ENCODE data around the gene LRRC51.

LRRC51 gene, protein sequence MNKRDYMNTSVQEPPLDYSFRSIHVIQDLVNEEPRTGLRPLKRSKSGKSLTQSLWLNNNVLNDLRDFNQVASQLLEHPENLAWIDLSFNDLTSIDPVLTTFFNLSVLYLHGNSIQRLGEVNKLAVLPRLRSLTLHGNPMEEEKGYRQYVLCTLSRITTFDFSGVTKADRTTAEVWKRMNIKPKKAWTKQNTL

DNA sequence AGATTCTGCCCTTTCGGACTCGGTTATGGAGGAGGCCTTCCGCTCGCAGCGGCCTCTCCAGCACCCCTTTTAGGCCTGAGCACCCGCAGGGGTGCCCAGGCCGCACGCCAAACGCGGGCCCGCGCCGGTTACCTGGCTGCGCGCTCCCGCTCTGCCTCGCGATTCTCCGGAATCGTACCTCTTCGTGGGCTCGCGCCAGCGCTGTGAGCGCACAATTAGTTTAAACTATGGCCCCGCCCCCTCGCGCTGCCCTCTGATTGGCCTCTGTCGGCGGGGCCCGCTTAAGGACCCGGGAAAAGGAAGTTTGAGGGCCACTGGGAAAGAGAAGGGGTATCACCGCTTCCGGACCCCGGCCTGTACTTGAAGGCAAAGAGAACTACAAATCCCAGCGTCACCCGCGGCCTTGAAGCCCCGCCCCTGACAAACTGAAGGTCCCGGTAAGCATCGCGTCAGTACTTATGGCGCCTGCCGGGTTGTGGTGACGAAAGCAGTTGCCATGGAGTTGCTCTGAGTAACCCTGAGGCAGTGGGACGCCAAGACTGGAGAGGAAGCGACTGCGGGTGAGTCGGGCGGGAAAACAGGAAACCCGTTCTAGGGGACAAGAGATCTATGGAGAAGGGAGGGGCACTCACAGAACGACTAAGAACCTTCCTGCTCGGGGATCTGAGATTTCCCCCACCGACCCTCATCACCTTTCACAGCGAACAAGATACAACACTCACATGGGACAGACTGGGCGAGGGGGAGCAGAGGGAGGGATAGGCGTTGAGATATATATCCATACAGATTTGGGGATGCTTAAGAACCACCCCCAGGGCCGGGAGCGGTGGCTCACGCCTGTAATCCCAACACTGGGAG lies at the start of gene LRRC51, which contains the start of gene NUMA1:
TSS of gene LRRC51 (plus strand) at position 525 of the 858 bp plus-strand sequence. CDS start 8,234 bp downstream, outside the sequence.
TSS of gene NUMA1 (minus strand) at position 217 of the 858 bp plus-strand sequence. CDS start 44,599 bp downstream, outside the sequence.
- peak; percentile 100 for DNase-seq (ENCODE audit: low read depth)
- H3K4me3 ChIP-seq (ENCODE audit: low read length), result peak within 1 kb of the TSS; percentile 69
- TF ChIP-seq, protein P1, sequence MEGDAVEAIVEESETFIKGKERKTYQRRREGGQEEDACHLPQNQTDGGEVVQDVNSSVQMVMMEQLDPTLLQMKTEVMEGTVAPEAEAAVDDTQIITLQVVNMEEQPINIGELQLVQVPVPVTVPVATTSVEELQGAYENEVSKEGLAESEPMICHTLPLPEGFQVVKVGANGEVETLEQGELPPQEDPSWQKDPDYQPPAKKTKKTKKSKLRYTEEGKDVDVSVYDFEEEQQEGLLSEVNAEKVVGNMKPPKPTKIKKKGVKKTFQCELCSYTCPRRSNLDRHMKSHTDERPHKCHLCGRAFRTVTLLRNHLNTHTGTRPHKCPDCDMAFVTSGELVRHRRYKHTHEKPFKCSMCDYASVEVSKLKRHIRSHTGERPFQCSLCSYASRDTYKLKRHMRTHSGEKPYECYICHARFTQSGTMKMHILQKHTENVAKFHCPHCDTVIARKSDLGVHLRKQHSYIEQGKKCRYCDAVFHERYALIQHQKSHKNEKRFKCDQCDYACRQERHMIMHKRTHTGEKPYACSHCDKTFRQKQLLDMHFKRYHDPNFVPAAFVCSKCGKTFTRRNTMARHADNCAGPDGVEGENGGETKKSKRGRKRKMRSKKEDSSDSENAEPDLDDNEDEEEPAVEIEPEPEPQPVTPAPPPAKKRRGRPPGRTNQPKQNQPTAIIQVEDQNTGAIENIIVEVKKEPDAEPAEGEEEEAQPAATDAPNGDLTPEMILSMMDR (conservative IDR thresholded peaks at IDR 0.05; ENCODE audit: low read depth, low read length), result no peak

DNA sequence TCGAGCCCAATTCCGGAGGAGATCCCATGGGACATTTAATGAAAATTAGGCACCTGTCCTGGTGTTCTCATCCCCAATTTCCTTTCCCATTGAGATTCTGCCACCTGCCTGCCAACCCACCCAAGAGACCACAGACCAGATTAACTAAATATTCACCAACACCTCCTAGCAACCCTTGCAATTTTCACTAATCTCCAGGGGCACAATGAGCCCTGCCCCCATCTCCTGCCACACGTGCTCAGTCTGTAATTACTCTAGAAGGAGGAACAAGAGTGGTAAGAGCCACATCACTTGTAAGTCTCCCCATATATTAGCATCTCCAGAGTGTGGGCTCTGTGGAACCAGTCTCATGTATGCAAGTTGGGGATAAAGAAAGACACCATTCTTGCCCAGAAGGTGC lies 44.0 kb upstream of the LRRC51 start:
- DNase-seq (ENCODE audit: low read depth), result no peak
- H3K4me3 ChIP-seq (ENCODE audit: low read length), result no peak overlapping the region
- TF ChIP-seq, protein P1 (conservative IDR thresholded peaks at IDR 0.05; ENCODE audit: low read depth, low read length), result no peak

DNA sequence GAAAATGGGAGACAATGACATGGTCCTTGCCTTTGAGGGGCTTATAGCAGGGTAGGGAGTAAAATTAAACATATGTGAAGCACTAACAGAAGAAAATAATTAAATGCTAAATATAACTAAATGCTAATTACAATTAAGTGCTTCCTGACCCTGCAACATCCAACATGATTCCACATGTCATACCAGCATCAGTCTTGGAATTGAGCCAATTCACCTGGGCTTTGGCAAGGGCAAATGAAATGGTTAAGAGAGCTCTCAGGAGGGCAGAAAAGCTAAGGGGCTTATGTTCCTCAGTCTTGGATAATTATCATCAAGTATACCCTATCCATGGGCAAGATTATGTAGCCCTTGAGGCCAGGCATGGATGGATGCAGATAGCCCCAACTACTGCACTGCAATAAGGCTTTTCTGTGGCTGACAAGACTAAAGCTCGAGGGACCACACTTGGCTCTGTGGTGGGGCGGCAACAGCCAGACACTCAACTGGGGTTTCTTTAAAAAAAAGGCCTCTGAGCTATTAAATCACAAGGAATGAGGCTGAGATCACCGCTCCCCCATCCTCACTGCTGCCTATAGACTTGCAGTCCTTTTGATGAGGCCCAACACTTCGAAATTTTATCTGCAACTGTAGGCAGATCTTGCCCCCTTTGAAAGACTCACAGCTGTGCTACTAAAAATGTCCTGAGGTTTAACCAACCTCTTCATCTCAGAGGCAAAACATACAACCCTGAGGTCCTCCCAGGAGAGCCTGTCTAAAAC lies 42.9 kb upstream of the LRRC51 start:
- peak overlapping the region; percentile 81 for H3K4me3 ChIP-seq (ENCODE audit: low read length)
- DNase-seq (ENCODE audit: low read depth), result no peak
- TF ChIP-seq, protein P1 (conservative IDR thresholded peaks at IDR 0.05; ENCODE audit: low read depth, low read length), result no peak

DNA sequence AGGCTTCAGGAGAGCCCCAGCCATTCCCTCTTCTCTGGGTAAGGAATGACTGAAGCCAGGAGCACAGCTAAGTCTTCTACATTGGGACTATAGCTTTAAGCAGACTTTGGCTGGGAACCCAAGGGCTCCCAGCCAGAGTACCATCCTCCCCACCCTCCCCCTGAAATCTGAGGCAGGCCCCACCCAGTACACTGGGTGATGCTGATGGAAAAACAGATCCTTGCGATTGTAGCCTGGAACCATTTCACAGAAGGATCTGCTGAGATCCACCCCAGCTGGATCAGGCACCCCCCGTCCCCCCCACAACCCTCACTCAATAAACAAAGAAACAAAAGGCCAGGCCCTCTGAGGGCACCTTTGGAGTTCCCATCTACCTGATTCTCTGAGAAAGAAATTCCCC lies 42.2 kb upstream of the LRRC51 start:
- TF ChIP-seq, protein P1 (conservative IDR thresholded peaks at IDR 0.05; ENCODE audit: low read depth, low read length), result no peak
- H3K4me3 ChIP-seq (ENCODE audit: low read length), result peak overlapping the region; percentile 81
- peak; percentile 13 for DNase-seq (ENCODE audit: low read depth)

DNA sequence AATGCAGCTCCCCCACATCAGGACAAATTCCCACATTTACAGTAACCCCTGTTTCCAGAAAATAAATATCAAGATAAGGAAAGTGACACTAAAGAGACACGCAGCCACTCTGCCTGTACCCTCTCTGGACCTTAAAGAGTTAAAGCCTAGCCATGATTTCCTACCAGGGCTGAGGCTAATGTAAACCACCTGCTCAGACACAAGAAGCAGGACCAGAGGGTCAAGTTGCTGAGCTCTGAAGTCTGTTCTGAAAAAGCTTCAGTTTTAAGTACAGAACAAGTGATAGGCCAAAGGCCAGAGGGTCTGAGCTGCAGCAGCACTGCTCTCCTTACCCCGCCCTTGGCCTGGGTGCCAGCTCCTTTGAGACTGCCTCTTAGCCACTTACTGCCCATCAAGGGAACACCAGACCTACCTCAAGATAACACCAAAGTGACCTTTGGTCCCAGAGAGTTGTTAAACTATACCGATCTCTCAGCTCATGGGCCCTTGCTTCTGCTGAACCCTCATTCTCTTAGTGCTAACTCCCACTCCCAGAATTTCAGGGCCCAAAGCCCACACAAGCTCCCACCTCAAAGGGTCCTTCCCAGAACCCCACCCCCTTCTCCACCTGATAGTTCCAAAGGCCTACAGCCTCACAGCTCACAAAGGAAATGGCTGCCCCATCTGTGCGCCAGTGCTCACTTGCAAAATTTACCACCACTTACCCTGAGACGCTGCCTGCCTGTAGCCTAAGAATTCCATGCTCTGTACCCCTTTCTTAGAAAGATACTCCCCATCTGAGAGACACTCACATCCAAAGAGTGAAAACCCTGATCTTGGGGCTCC lies 41.4 kb upstream of the LRRC51 start:
- H3K4me3 ChIP-seq (ENCODE audit: low read length), result peak overlapping the region; percentile 81
- TF ChIP-seq, protein P1 (conservative IDR thresholded peaks at IDR 0.05; ENCODE audit: low read depth, low read length), result no peak
- peak; percentile 12 for DNase-seq (ENCODE audit: low read depth)

DNA sequence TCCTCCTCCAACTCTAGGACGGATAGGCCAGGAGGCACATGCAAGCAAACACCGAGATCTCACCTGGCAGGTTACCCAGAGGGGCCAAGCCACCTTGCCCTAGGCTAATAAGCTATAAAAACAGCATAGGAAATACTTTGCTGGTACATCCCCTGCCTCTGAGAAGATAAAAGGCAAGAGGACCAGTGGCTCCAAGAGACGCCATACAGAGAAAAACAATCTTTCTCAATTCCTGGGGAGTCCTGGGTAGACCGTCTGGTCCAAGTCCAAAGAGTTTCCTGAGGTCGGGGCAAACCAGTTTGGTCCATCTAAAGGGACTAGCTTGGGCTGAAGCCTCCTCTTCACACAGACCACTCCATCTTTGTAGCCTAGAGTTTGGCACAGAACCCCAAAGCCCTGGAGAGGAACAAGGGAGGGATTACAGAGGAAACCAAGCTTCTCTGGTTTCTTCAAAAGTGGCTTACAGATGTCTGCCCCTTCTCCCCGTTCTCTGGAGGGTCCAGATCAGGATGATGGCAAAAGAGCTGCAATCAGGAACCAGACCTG lies 40.7 kb upstream of the LRRC51 start:
- TF ChIP-seq, protein P1 (conservative IDR thresholded peaks at IDR 0.05; ENCODE audit: low read depth, low read length), result no peak
- DNase-seq (ENCODE audit: low read depth), result no peak
- H3K4me3 ChIP-seq (ENCODE audit: low read length), result peak overlapping the region; percentile 81

Data from retinal pigment epithelial cell (primary cell).